SK-N-SH (cell line): ENCODE results near the gene C10orf90. TPM values are rescaled to one million over a fixed set of nuclear protein-coding genes. Genes with fewer than 3 reads are reported as not detected.

ENCODE experiments used
- CTCF ChIA-PET: fragments of 300-600, 350-600 bp; formaldehyde crosslinking; extraction: SDS; loops from one replicate; lab custom pipeline; 2021; lab: Yijun Ruan, JAX
- POLR2A ChIA-PET: fragments of 350-600 bp; sonication (Branson Sonifier 250); formaldehyde crosslinking; extraction: SDS; loops from one replicate; lab custom pipeline; 2020; ENCODE audit warnings: antibody characterized with exemption, inconsistent platforms; lab: Yijun Ruan, JAX
- DNase-seq: peaks from one replicate; pipeline ENCODE4 v3.0.0; 2012
- H2AFZ ChIP-seq: fragments of 200-600 bp; sonication (generic); 2 replicates; pipeline ENCODE4 v1.8.1; 2016; ENCODE audit warnings: antibody characterized with exemption, mild to moderate bottlenecking, low read depth
- H3F3A ChIP-seq: fragments of 200-600 bp; sonication (generic); replicated peaks from 2 replicates; pipeline ENCODE3; 2016; ENCODE audit warnings: antibody characterized with exemption, mild to moderate bottlenecking; ENCODE audit not compliant: insufficient read depth
- H3K27ac ChIP-seq, 2 experiments: fragments of 200-500 bp in 1 of 2; fragments of 200-600 bp in 1 of 2; sonication (Bioruptor generic) in 1 of 2; sonication (generic), shearing (Covaris generic) in 1 of 2; 2 replicates each; pipeline versions ENCODE4 v1.5.1 to v1.6.1; 2014 to 2016; ENCODE audit warnings: low read depth in 2 of 2, inconsistent platforms in 1 of 2, low read length in 1 of 2, mild to moderate bottlenecking in 1 of 2, mixed read lengths in 1 of 2
- H3K27me3 ChIP-seq: fragments of 200-600 bp; sonication (generic), shearing (Covaris generic); 2 replicates; pipeline ENCODE4 v1.6.1; 2016; ENCODE audit warnings: mixed run types; ENCODE audit not compliant: insufficient read depth
- H3K36me3 ChIP-seq, 2 experiments: fragments of 200-500 bp in 1 of 2; fragments of 200-600 bp in 1 of 2; sonication (Bioruptor generic) in 1 of 2; sonication (generic) in 1 of 2; replicated peaks in 1 of 2; 2 replicates each; pipeline versions ENCODE3 to v1.5.1; 2014 to 2016; ENCODE audit warnings: low read length in 1 of 2, mild to moderate bottlenecking in 1 of 2; ENCODE audit not compliant: insufficient read depth in 2 of 2, control insufficient read depth in 1 of 2
- H3K4me1 ChIP-seq, 2 experiments: fragments of 200-500 bp in 1 of 2; fragments of 200-600 bp in 1 of 2; sonication (Bioruptor generic) in 1 of 2; sonication (generic), shearing (Covaris generic) in 1 of 2; 2 replicates each; pipeline versions ENCODE4 v1.5.1 to v1.6.1; 2014 to 2016; ENCODE audit warnings: low read depth in 1 of 2, low read length in 1 of 2, mixed run types in 1 of 2; ENCODE audit not compliant: insufficient read depth in 2 of 2, control insufficient read depth in 1 of 2
- H3K4me2 ChIP-seq: fragments of 200-600 bp; sonication (generic), shearing (Covaris generic); 2 replicates; pipeline ENCODE4 v1.6.1; 2017; ENCODE audit warnings: mixed run types
- H3K4me3 ChIP-seq, 2 experiments: fragments of 200-500 bp in 1 of 2; fragments of 200-600 bp in 1 of 2; sonication (Bioruptor generic) in 1 of 2; sonication (generic), shearing (Covaris generic) in 1 of 2; 2 replicates each; pipeline versions ENCODE4 v1.5.1 to v1.8.1; 2014 to 2016; ENCODE audit warnings: low read depth in 2 of 2, inconsistent platforms in 1 of 2, low read length in 1 of 2, mild to moderate bottlenecking in 1 of 2, mixed read lengths in 1 of 2, moderate library complexity in 1 of 2
- H3K79me2 ChIP-seq: fragments of 200-600 bp; sonication (generic); 2 replicates; pipeline ENCODE4 v1.8.1; 2017; ENCODE audit warnings: mild to moderate bottlenecking; ENCODE audit not compliant: insufficient read depth
- H3K9ac ChIP-seq: fragments of 200-600 bp; sonication (generic); 2 replicates; pipeline ENCODE4 v1.6.1; 2017; ENCODE audit warnings: mixed run types
- H3K9me2 ChIP-seq: fragments of 200-600 bp; sonication (generic); 2 replicates; pipeline ENCODE4 v1.6.1; 2017; ENCODE audit warnings: mixed run types
- H3K9me3 ChIP-seq: fragments of 200-600 bp; sonication (generic); 2 replicates; pipeline ENCODE4 v1.6.1; 2017; ENCODE audit warnings: mixed run types, mild to moderate bottlenecking, moderate library complexity
- H4K20me1 ChIP-seq: fragments of 200-600 bp; sonication (generic); 2 replicates; pipeline ENCODE4 v1.6.1; 2017; ENCODE audit warnings: mild to moderate bottlenecking, mixed run types; ENCODE audit not compliant: insufficient read depth
- ELF1 ChIP-seq: IDR thresholded peaks from 2 replicates; pipeline ENCODE4 v1.4.0; 2012
- FOXJ3 ChIP-seq: sonication (generic); formaldehyde crosslinking; IDR thresholded peaks from 2 replicates; pipeline ENCODE4 v1.5.1; 2020; ENCODE audit warnings: mild to moderate bottlenecking, missing genetic modification reagents
- GABPA ChIP-seq: IDR thresholded peaks from 2 replicates; pipeline ENCODE4 v1.4.0; 2012; ENCODE audit warnings: low read depth, mild to moderate bottlenecking
- GATA2 ChIP-seq: sonication (generic); formaldehyde crosslinking; IDR thresholded peaks from 2 replicates; pipeline ENCODE4 v1.5.0; 2020; ENCODE audit warnings: mild to moderate bottlenecking, missing genetic modification reagents
- MXI1 ChIP-seq: IDR thresholded peaks from 2 replicates; pipeline ENCODE4 v1.6.1; 2012; ENCODE audit warnings: mild to moderate bottlenecking, low read depth, low read length, improper control_type of control experiment
- WGBS: methylation state at CpG from one replicate; pipeline ENCODE4 v1.1.6; 2017; ENCODE audit warnings: low lambda C conversion rate; 5-methylcytosine and 5-hydroxymethylcytosine counted together
- polyA plus RNA-seq, 3 experiments: library from polyadenylated mRNA; depleted of rRNA; stranded (reverse); fragments of >200 nt; gene quantifications; 2 replicates each; pipeline ENCODE4 v1.2.3, GENCODE V29; 2012
- TF ChIP-seq, protein P1 (sequence below): IDR thresholded peaks from 2 replicates; pipeline ENCODE4 v1.6.1; 2012; ENCODE audit warnings: mild to moderate bottlenecking, low read depth, low read length, moderate library complexity
- TF ChIP-seq, protein P2 (sequence below): IDR thresholded peaks from 2 replicates; pipeline ENCODE4 v1.4.0; 2012; ENCODE audit warnings: low read depth, borderline replicate concordance
- TF ChIP-seq, protein P3 (sequence below): IDR thresholded peaks from 2 replicates; pipeline ENCODE4 v1.4.0; 2012; ENCODE audit warnings: low read depth

Gene C10orf90
- polyA plus RNA-seq, 1 of the 3 experiments (the other 2 are of a cell fraction), result 0.21 TPM

DNA sequence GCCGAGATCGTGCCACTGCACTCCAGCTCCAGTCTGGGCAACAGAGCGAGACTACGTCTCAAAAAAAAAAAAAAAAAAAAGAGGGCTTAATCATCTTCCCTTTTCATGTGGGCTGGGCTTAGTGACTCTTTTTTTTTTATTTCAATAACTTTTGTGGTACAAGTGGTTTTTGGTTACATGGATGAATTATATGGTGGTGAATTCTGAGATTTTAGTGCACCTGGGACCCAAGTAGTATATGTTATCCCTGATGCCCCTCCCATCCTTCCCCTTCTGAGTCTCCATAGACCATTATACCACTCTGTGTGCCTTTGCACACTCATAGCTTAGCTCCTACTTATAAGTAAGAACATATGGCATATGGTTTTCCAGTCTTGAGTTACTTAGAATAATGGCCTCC, 277.4 kb downstream of the C10orf90 start (continued):
- no peak for TF ChIP-seq ELF1
- TF ChIP-seq, protein P1, sequence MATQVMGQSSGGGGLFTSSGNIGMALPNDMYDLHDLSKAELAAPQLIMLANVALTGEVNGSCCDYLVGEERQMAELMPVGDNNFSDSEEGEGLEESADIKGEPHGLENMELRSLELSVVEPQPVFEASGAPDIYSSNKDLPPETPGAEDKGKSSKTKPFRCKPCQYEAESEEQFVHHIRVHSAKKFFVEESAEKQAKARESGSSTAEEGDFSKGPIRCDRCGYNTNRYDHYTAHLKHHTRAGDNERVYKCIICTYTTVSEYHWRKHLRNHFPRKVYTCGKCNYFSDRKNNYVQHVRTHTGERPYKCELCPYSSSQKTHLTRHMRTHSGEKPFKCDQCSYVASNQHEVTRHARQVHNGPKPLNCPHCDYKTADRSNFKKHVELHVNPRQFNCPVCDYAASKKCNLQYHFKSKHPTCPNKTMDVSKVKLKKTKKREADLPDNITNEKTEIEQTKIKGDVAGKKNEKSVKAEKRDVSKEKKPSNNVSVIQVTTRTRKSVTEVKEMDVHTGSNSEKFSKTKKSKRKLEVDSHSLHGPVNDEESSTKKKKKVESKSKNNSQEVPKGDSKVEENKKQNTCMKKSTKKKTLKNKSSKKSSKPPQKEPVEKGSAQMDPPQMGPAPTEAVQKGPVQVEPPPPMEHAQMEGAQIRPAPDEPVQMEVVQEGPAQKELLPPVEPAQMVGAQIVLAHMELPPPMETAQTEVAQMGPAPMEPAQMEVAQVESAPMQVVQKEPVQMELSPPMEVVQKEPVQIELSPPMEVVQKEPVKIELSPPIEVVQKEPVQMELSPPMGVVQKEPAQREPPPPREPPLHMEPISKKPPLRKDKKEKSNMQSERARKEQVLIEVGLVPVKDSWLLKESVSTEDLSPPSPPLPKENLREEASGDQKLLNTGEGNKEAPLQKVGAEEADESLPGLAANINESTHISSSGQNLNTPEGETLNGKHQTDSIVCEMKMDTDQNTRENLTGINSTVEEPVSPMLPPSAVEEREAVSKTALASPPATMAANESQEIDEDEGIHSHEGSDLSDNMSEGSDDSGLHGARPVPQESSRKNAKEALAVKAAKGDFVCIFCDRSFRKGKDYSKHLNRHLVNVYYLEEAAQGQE, result no peak
- TF ChIP-seq, all 33 proteins: peak for 0

DNA sequence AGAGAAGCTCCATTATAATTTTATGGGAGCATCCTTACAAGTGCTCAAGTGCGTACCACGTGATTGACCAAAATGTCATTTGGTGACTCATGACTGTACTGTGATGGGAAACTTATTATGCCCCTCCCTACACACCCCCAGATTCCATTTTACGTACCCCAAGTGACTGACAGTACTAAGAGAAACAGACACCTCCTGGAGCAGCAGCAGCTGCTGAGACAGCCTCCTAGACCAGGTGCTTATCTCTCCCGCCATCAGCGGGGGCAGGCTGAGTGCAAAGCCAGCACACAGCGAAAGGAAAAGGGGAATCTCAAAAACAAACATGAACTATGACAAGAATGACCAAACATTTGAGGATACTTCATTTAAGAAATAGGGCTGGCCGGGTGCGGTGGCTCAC, 278.0 kb downstream of the C10orf90 start:
- TF ChIP-seq, protein P2, sequence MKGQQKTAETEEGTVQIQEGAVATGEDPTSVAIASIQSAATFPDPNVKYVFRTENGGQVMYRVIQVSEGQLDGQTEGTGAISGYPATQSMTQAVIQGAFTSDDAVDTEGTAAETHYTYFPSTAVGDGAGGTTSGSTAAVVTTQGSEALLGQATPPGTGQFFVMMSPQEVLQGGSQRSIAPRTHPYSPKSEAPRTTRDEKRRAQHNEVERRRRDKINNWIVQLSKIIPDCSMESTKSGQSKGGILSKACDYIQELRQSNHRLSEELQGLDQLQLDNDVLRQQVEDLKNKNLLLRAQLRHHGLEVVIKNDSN, result no peak
- TF ChIP-seq, protein P3, sequence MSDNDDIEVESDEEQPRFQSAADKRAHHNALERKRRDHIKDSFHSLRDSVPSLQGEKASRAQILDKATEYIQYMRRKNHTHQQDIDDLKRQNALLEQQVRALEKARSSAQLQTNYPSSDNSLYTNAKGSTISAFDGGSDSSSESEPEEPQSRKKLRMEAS, result no peak
- TF ChIP-seq GATA2 (CRISPR knock-in tag), result peak; percentile 29; the same call in 1 of the 2 replicates
- Histone ChIP-seq H4K20me1 (no peaks in the 10 kb centered on the region), H3K9me3 (no peaks in the 10 kb centered on the region), H3K4me3 (no peak overlapping the region), H2AFZ (no peak overlapping the region), H3F3A (peaks cover 8% of the 10 kb centered on the region), H3K36me3 (no peaks in the 10 kb centered on the region), H3K9ac (no peak overlapping the region), H3K27me3 (no peaks in the 10 kb centered on the region), H3K27ac (no peak overlapping the region), H3K79me2 (no peaks in the 10 kb centered on the region), H3K4me2 (no peak overlapping the region), H3K9me2 (no peaks in the 10 kb centered on the region), H3K4me1 (peaks cover 5 to 12% of the 10 kb centered on the region in 2 experiments; a peak in 3 of 4 replicates)
- no peak for DNase-seq
- 88% methylated on average over 8 of the region's 8 CpGs for whole genome bisulfite sequencing
- POLR2A ChIA-PET, result no interaction called here
- CTCF ChIA-PET, result interaction anchor here (2.4 kb wide), 1 partner anchor 112 kb away, joined by 8 read pairs; no protein-coding TSS in a partner anchor

DNA sequence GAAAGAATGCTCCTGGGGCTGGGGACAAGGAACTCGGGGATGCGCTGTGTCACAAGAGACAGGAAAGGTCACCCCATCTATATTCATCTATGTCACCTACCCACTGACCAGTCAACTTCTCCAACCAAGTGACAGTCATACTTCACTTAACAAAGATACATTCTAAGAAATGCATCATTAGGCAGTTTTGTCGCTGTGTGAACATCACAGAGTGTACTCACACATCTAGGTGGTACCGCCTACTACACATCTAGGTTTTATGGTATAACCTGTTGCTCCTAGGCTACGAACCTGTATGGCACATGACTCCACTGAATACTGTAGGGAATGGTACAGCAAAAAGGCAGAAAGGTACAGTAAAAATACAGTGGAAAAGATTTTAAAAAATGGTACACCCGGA, 278.4 kb downstream of the C10orf90 start:
- CTCF ChIA-PET, result interaction anchor here (2.4 to 2.5 kb wide), 2 partner anchors 112 to 410 kb away, joined by 8 to 9 read pairs; no protein-coding TSS in a partner anchor

More for the DNA sequence above, 278.4 kb downstream of the C10orf90 start:
- Histone ChIP-seq H3K36me3 (no peaks in the 10 kb centered on the region), H4K20me1 (no peaks in the 10 kb centered on the region), H3F3A (peaks cover 4% of the 10 kb centered on the region), H3K4me2 (no peak overlapping the region), H3K79me2 (no peaks in the 10 kb centered on the region), H3K27ac (no peak overlapping the region; a peak in 1 of 4 replicates), H3K9ac (no peak overlapping the region), H3K4me3 (no peak overlapping the region), H3K9me3 (no peaks in the 10 kb centered on the region), H3K27me3 (no peaks in the 10 kb centered on the region), H3K9me2 (no peaks in the 10 kb centered on the region), H3K4me1 (peaks cover under 1 to 12% of the 10 kb centered on the region in 2 experiments; a peak in 3 of 4 replicates), H2AFZ (no peak overlapping the region)
- 83% methylated on average over 6 of the region's 6 CpGs for WGBS
- no peak for TF ChIP-seq GABPA
- no peak for TF ChIP-seq MXI1
- TF ChIP-seq FOXJ3 (CRISPR knock-in tag), result no peak
- POLR2A ChIA-PET, result no interaction called here
- DNase-seq, result no peak
